Measurements from ENCODE around the gene RBMS2. TPM values are rescaled to one million over a fixed set of nuclear protein-coding genes. Genes with fewer than 3 reads are reported as not detected.

The RBMS2 gene
- total and polyA plus RNA-seq, 10 of the 15 experiments (the other 5 are each of a cell fraction or from before 2014, with no cell fraction given) = 0.56 to 7.1 (median 2.4) TPM

DNA sequence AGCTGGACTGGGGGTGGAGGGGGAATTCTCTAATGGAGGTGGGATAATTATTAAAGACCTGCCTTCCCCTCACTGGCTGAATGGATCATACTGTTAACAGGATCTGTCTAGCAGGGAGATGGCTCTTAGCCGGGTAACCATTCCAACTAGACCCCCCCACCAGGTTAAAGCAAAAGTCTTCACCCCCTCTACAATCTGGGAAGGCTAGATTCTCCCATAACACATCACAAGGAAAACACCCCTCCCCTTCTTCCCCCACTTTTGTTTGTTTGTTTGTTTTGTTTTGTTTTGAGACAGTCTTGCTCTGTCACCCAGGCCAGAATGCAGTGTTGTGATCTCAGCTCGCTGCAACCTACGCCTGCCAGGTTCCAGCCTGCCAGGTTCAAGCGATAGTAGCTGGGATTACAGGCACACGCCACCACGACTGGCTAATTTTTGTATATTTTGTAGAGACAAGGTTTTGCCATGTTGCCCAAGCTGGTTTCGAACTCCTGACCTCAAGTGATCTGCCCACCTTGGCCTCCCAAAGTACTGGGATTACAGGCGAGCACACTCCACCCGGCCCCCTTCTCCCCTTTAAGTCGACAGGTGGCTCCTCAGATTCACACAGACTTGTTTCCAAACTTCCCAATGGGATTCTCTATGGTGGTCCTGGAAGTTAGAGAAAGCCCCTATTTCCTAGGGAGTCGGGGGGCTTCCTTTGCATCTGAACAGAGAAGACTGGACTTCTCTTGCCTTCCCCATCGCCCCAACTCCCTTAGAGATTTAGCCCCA is 112.0 kb downstream of the RBMS2 start:
- ATAC-seq (no peak), DNase-seq (ENCODE audit: low read depth, low spot score) (no peak), FAIRE-seq (no peak)
- BruUV-seq (replicated peaks) = no TSS peak
- Histone ChIP-seq H3K27me3 (replicated peaks in 1 of 2; ENCODE audit: control insufficient read depth in 2 of 2, insufficient read depth in 2 of 2, low read length in 1 of 2) (no peaks in the 10 kb centered on the region), H2AFZ (ENCODE audit: control insufficient read depth, low read depth, low read length) (no peak overlapping the region), H4K20me1 (ENCODE audit: control insufficient read depth, insufficient read depth) (no peaks in the 10 kb centered on the region), H3K36me3 (ENCODE audit: control insufficient read depth in 2 of 2, insufficient read depth in 2 of 2, low read length in 1 of 2) (peaks cover 3 to 6% of the 10 kb centered on the region in 2 experiments; a peak in 1 of 4 replicates), H3K4me2 (ENCODE audit: control insufficient read depth, insufficient read depth) (peak overlapping the region; percentile 95), H3K9me3 (replicated peaks; ENCODE audit: control insufficient read depth, insufficient read depth, low read length) (no peaks in the 10 kb centered on the region), H3K4me1 (ENCODE audit: control insufficient read depth, insufficient read depth, low read length) (peaks cover 34% of the 10 kb centered on the region), H3K27ac (ENCODE audit: control insufficient read depth, insufficient read depth) (peak overlapping the region; percentile 87), H3K4me3 (peak overlapping the region; percentile 91), H3K9ac (ENCODE audit: control insufficient read depth, insufficient read depth, low read length) (peak overlapping the region; percentile 92), H3K79me2 (ENCODE audit: control insufficient read depth, insufficient read depth, low read length) (peaks cover 71% of the 10 kb centered on the region)
- 57% methylated on average over 10 of the region's 12 CpGs for WGBS (ENCODE audit: insufficient coverage, insufficient replicate concordance, low lambda C conversion rate, missing lambda C conversion rate)
- intact Hi-C loops (cut with micrococcal nuclease; ENCODE audit: unreplicated experiment) = no loop called here
- POLR2A ChIA-PET = interaction anchor here (0.6 to 6.9 kb wide), 8 partner anchors 9 to 92 kb away, joined by 3 to 155 read pairs (median 32); partner anchors contain the start of genes ATP5F1B, NACA and PTGES3
- RAD21 ChIA-PET (ENCODE audit: unreplicated experiment) = interaction anchor here (1.1 to 10.0 kb wide), 7 partner anchors 11 to 505 kb away, joined by 3 to 176 read pairs (median 6); partner anchors contain the start of genes ESYT1, NACA, PTGES3 and STAT2
- in situ Hi-C loops (cut with MboI) = loop anchor here (10.0 kb wide), 1 partner anchor 451 kb away; the partner anchor contains the start of gene NAB2
- TF ChIP-seq, protein P1, sequence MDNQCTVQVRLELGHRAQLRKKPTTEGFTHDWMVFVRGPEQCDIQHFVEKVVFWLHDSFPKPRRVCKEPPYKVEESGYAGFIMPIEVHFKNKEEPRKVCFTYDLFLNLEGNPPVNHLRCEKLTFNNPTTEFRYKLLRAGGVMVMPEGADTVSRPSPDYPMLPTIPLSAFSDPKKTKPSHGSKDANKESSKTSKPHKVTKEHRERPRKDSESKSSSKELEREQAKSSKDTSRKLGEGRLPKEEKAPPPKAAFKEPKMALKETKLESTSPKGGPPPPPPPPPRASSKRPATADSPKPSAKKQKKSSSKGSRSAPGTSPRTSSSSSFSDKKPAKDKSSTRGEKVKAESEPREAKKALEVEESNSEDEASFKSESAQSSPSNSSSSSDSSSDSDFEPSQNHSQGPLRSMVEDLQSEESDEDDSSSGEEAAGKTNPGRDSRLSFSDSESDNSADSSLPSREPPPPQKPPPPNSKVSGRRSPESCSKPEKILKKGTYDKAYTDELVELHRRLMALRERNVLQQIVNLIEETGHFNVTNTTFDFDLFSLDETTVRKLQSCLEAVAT (IDR thresholded peaks at IDR 0.05) = peak; percentile 98
- TF ChIP-seq POU2F2 (IDR thresholded peaks at IDR 0.05; ENCODE audit: borderline replicate concordance, low read depth, low read length) = no peak
- TF ChIP-seq BMI1 (IDR thresholded peaks at IDR 0.05; ENCODE audit: borderline replicate concordance) = no peak
- SMC1A ChIA-PET (ENCODE audit: uncharacterized antibody, unreplicated experiment) = interaction anchor here (0.8 to 6.1 kb wide), 8 partner anchors 10 to 411 kb away, joined by 3 to 68 read pairs (median 4); partner anchors contain the start of genes ATP5F1B, PTGES3 and RNF41
- CTCF ChIA-PET = interaction anchor here (0.6 to 6.1 kb wide), 14 partner anchors 9 to 444 kb away, joined by 3 to 73 read pairs (median 4); no protein-coding TSS in a partner anchor
